ENCODE data around the gene CAMSAP1.

Gene CAMSAP1

DNA sequence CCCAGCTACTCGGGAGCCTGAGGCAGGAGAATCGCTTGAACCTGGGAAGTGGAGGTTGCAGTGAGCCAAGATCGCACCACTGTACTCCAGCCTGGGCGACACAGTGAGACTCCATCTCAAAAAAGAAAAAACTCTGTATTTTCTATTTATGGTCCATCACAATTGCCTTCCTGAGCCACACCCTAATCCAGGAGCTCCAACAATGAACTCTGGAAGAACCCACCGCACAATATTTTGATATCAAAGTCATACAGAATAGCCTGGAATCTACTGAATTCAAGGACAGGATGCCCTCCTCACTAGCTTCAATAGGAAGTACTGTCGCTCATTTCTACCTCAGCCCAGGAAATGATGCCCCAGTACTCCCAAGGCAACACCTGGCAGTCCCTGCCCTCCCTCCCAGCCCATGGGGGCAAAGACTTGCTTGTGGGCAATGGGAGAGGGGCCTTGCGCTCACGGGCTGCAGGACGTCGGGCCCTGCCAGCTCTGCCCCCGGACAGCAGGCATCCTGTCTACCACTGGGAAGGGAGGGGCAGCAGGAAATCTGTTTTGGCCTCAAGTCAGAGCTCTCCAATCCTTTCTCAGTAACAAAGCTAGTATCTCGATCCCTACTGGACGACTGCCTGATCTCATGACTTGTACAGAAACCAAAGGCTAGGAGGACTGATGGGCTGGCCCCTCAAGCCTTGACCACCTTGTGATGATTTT is 34.1 kb upstream of the CAMSAP1 start:
- Histone ChIP-seq H3K9me3 (ENCODE audit: low read length) (no peaks in the 10 kb centered on the region), H2AFZ (ENCODE audit: low read length) (no peak overlapping the region), H3K4me3 (ENCODE audit: low read depth, low read length, poor library complexity, severe bottlenecking) (no peak overlapping the region), H3K9ac (ENCODE audit: low read length) (no peak overlapping the region), H3K27ac (ENCODE audit: low read depth, low read length, poor library complexity, severe bottlenecking) (no peak overlapping the region), H3F3A (ENCODE audit: insufficient read depth, low read length) (no peaks in the 10 kb centered on the region), H3K36me3 (ENCODE audit: insufficient read depth, low read length) (peaks cover 85% of the 10 kb centered on the region), H4K20me1 (ENCODE audit: insufficient read depth, low read length) (no peaks in the 10 kb centered on the region), H3K4me2 (ENCODE audit: low read length) (no peak overlapping the region), H3K27me3 (ENCODE audit: insufficient read depth, low read length) (no peaks in the 10 kb centered on the region), H3K9me2 (ENCODE audit: low read depth, low read length) (no peaks in the 10 kb centered on the region), H3K79me2 (ENCODE audit: insufficient read depth, low read length) (no peaks in the 10 kb centered on the region), H3K4me1 (ENCODE audit: insufficient read depth, low read length, severe bottlenecking) (no peaks in the 10 kb centered on the region)
- TF ChIP-seq, protein P1, sequence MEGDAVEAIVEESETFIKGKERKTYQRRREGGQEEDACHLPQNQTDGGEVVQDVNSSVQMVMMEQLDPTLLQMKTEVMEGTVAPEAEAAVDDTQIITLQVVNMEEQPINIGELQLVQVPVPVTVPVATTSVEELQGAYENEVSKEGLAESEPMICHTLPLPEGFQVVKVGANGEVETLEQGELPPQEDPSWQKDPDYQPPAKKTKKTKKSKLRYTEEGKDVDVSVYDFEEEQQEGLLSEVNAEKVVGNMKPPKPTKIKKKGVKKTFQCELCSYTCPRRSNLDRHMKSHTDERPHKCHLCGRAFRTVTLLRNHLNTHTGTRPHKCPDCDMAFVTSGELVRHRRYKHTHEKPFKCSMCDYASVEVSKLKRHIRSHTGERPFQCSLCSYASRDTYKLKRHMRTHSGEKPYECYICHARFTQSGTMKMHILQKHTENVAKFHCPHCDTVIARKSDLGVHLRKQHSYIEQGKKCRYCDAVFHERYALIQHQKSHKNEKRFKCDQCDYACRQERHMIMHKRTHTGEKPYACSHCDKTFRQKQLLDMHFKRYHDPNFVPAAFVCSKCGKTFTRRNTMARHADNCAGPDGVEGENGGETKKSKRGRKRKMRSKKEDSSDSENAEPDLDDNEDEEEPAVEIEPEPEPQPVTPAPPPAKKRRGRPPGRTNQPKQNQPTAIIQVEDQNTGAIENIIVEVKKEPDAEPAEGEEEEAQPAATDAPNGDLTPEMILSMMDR (IDR thresholded peaks at IDR 0.05; ENCODE audit: low read length): no peak
- no peak for TF ChIP-seq EZH2 (IDR thresholded peaks at IDR 0.05; ENCODE audit: borderline replicate concordance, low read length)

DNA sequence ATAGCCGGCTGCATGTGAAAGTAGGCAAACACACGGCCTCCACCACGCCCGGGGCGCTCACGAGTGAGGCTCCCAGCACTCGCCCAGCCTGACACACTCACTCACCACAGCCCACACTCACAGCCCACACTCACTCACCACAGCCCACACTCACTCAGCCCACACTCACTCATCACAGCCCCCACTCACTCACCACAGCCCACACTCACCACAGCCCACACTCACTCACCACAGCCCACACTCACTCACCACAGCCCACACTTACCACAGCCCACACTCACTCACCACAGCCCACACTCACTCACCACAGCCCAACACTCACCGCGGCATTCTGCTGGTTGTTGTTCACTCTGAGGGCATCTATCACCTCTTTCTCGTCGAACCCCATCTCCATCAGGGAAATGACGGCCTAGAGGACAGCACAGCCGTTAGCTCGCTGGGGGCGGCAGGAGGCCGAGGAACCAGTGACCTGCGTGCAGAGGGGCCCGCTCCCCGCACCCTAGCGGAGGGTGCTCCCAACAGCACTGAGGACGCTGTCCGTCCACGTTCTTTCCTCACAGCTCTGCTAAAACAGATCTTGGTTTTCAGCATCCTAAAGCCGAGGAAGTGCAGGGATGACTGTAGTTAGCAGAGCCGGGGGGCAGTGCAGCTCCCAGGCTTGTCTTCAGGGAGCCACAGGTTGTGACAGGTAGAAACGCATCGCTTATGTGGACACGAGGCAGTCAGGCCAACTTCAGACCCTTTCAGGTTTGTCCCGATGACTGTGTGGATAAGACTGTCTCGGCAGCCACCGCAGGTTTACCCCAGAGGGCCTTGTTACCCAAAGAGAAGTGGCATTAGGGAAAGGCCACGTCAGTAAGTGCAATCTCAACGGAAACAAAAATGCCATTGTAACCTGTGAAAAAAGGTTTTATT is 32.3 kb upstream of the CAMSAP1 start:
- Histone ChIP-seq H3K9ac (ENCODE audit: low read length) (no peak overlapping the region), H4K20me1 (ENCODE audit: insufficient read depth, low read length) (no peaks in the 10 kb centered on the region)

More for the DNA sequence above, 32.3 kb upstream of the CAMSAP1 start:
- Histone ChIP-seq H3K4me3 (ENCODE audit: low read depth, low read length, poor library complexity, severe bottlenecking) (no peak overlapping the region), H3K27me3 (ENCODE audit: insufficient read depth, low read length) (no peaks in the 10 kb centered on the region), H3K9me2 (ENCODE audit: low read depth, low read length) (no peaks in the 10 kb centered on the region), H3K36me3 (ENCODE audit: insufficient read depth, low read length) (peaks cover 83% of the 10 kb centered on the region), H3K27ac (ENCODE audit: low read depth, low read length, poor library complexity, severe bottlenecking) (no peak overlapping the region), H3F3A (ENCODE audit: insufficient read depth, low read length) (no peaks in the 10 kb centered on the region), H3K4me2 (ENCODE audit: low read length) (no peak overlapping the region), H3K4me1 (ENCODE audit: insufficient read depth, low read length, severe bottlenecking) (no peaks in the 10 kb centered on the region), H3K9me3 (ENCODE audit: low read length) (no peaks in the 10 kb centered on the region), H3K79me2 (ENCODE audit: insufficient read depth, low read length) (no peaks in the 10 kb centered on the region), H2AFZ (ENCODE audit: low read length) (no peak overlapping the region)
- TF ChIP-seq, protein P1 (IDR thresholded peaks at IDR 0.05; ENCODE audit: low read length): no peak
- no peak for TF ChIP-seq EZH2 (IDR thresholded peaks at IDR 0.05; ENCODE audit: borderline replicate concordance, low read length)
